Memory B cell (primary cell): ENCODE data around the gene DDX47.
"Not testable (repeated sequence)": the region's sequence is repeated elsewhere in the genome, so short reads cannot be mapped to it uniquely, and the experiment has no call there.

Experiments
- ATAC-seq: fragments of 150-1000 bp; cut with Tn5 transposase; 2 replicates; pipeline ENCODE4 v1.10.0; 2021; ENCODE audit warnings: low read depth, mild to moderate bottlenecking, moderate library complexity
- DNase-seq, 2 donors: peaks; one replicate each; pipeline ENCODE4 v3.0.0; 2022; ENCODE audit warnings: low spot score in 2 of 2
- H3K27ac Mint-ChIP-seq: one replicate; pipeline ENCODE4 v1.8.0; 2022; ENCODE audit warnings: mild to moderate bottlenecking, moderate library complexity, mixed read lengths
- H3K27me3 Mint-ChIP-seq: one replicate; pipeline ENCODE4 v1.8.0; 2022; ENCODE audit warnings: mixed read lengths
- H3K36me3 Mint-ChIP-seq: one replicate; pipeline ENCODE4 v1.8.0; 2022; ENCODE audit warnings: mild to moderate bottlenecking, mixed read lengths
- H3K4me1 Mint-ChIP-seq: one replicate; pipeline ENCODE4 v1.8.0; 2022; ENCODE audit warnings: mixed read lengths
- H3K4me3 Mint-ChIP-seq: one replicate; pipeline ENCODE4 v1.8.0; 2022; ENCODE audit warnings: mild to moderate bottlenecking, moderate library complexity, mixed read lengths
- H3K9me3 Mint-ChIP-seq: one replicate; pipeline ENCODE4 v1.8.0; 2022; ENCODE audit warnings: mixed read lengths

DDX47 gene

DNA sequence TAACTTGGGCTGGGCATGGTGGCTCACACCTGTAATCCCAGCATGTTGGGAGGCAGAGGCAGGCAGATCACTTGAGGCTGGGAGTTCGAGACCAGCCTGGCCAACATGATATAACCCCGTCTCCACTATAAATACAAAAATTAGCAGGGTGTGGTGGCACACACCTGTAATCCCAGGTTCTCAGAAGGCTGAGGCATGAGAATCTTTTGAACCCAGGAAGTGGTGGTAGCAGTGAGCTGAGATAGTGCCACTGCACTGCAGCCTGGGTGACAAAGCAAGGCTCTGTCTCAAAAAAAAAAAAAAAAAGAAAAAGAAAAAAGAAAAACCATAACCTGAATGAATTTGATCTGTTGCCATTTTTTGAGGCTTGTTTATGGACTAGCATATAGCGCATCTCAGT lies 33.6 kb downstream of the DDX47 start:
- not testable (repeated sequence) for H3K4me1 Mint-ChIP-seq, H3K9me3 Mint-ChIP-seq, H3K27me3 Mint-ChIP-seq, DNase-seq, H3K4me3 Mint-ChIP-seq, H3K27ac Mint-ChIP-seq, H3K36me3 Mint-ChIP-seq, ATAC-seq

DNA sequence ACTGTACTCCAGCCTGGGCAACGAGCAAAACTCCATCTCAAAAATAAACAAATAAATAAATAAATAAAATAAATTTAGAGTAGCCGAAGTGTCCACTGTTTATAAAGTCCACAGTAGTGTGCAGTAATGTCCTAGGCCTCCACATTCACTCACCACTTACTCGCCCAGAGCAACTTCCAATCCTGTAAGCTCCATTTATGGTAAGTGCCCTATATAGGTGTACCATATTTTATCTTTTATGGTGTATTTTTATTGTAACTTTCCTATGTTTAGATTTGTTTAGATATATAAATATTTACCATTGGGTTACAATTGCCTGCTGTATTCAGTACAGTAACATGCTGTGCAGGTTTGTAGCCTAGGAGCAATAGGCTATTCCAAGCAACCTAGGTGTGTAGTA lies 40.3 kb downstream of the DDX47 start:
- Mint-ChIP-seq H3K27ac (no peak overlapping the region), H3K36me3 (peaks cover 11% of the 10 kb centered on the region), H3K4me3 (no peak overlapping the region), H3K4me1 (no peaks in the 10 kb centered on the region), H3K9me3 (peaks cover 11% of the 10 kb centered on the region), H3K27me3 (no peaks in the 10 kb centered on the region)
- no peak for DNase-seq
- ATAC-seq, result no peak

DNA sequence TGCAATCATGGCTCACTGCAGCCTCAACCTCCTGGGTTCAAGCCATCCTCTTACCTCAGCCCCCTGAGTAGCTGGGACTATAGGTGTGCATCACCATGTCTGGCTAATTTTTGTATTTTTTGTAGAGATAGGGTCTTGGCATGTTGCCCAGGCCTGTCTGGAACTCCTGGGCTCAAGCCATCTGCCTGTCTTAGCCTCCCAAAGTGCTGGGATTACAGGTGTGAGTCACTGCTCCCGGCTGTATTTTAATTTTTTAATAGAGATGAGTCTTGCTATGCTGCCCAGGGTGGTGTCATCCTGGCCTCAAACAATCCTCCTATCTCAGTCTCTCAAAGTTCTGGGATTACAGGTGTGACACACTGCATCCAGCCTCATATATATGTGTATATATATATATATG lies 46.5 kb downstream of the DDX47 start:
- peaks cover 2% of the 10 kb centered on the region for H3K9me3 Mint-ChIP-seq

DNA sequence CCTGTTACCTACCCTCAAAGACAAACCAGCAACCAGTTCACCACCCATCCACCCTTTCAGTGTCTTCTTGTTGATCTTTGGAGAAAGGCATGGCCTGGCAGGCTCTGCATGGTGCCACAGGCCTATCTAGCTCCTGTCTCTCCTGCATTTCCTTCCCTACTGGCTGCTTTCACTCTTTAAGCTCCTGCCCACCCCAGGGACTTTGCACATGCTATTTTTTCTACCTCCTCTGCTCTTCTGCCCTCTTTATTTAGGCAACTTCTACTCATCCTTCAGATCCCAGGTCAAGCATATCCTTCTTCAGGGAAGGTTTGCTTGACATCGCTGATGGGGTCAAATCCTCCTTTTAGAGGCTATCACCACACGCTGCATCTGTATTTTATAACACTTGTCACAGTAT lies 51.1 kb downstream of the DDX47 start:
- ATAC-seq, result no peak
- H3K27me3 Mint-ChIP-seq, result no peaks in the 10 kb centered on the region

More for the DNA sequence above, 46.5 kb downstream of the DDX47 start:
- Mint-ChIP-seq H3K4me3 (no peak overlapping the region), H3K4me1 (peaks cover 3% of the 10 kb centered on the region), H3K36me3 (peaks cover 18% of the 10 kb centered on the region), H3K27me3 (no peaks in the 10 kb centered on the region), H3K27ac (no peak overlapping the region)
- no peak for DNase-seq
- no peak for ATAC-seq

DNA sequence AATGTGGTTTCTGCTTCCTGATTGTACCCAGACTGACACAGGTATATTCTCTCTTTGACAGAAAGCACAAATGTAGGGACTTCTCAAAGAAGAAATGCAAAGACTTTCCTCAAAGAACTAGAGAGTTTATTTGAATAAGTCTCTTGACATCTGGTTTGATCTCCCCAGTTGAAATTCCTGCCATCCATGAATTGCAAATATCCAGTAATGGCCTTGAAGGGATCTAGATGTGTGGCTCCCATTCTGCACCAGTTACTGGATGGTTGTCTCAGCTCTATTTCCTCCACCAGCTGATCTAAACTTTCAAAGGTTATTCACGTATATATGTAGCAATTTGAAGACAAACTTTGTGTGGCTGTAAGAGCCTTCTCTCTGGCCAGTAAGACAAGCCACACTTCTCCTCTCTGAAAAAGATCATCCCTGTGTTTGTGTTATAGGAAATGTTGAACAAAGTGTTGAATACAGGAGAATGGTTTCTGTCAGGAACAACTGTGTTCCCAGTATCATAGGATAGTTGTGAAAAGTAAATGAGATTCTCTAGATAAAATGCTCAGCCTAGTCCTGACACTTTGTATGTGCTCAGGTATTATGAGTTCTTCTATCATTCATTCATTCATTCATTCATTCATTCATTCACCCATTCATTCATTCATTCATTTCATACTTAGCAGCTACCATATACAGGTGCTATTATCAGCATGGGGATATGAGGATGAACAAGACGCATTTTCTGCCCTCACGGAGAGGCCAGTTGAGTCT lies 55.5 kb downstream of the DDX47 start:
- Mint-ChIP-seq H3K4me3 (no peak overlapping the region), H3K36me3 (peaks cover 7% of the 10 kb centered on the region), H3K27ac (no peak overlapping the region), H3K9me3 (peaks cover 2% of the 10 kb centered on the region), H3K4me1 (peaks cover 2% of the 10 kb centered on the region), H3K27me3 (no peaks in the 10 kb centered on the region)
- ATAC-seq, result no peak
- DNase-seq, result no peak

More for the DNA sequence above, 51.1 kb downstream of the DDX47 start:
- Mint-ChIP-seq H3K4me1 (peaks cover 5% of the 10 kb centered on the region), H3K9me3 (peaks cover 2% of the 10 kb centered on the region), H3K4me3 (no peak overlapping the region), H3K36me3 (peaks cover 17% of the 10 kb centered on the region), H3K27ac (no peak overlapping the region)
- no peak for DNase-seq

DNA sequence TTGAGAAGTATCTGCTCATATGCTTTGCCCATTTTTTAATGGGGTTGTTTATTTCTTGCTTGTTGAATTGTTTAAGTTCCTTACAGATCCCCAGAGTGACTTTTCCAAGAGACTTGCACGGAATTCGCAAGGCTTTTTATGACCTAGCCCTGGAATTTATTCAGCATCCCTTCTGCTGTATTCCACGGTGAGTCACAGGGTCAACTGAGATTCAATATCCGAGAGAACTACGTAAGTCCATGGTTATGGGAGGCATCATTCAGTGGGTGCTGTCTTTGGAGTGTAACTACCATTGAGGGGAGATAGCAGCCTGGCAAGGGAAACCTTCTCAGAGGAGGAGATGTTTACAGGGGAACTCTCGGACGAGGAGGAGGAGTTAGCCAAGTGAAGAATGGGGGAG lies 57.3 kb downstream of the DDX47 start:
- Mint-ChIP-seq H3K4me1 (no peaks in the 10 kb centered on the region), H3K27ac (no peak overlapping the region), H3K4me3 (no peak overlapping the region), H3K27me3 (no peaks in the 10 kb centered on the region), H3K36me3 (peaks cover 5% of the 10 kb centered on the region), H3K9me3 (no peaks in the 10 kb centered on the region)
- DNase-seq (no peak), ATAC-seq (no peak)

DNA sequence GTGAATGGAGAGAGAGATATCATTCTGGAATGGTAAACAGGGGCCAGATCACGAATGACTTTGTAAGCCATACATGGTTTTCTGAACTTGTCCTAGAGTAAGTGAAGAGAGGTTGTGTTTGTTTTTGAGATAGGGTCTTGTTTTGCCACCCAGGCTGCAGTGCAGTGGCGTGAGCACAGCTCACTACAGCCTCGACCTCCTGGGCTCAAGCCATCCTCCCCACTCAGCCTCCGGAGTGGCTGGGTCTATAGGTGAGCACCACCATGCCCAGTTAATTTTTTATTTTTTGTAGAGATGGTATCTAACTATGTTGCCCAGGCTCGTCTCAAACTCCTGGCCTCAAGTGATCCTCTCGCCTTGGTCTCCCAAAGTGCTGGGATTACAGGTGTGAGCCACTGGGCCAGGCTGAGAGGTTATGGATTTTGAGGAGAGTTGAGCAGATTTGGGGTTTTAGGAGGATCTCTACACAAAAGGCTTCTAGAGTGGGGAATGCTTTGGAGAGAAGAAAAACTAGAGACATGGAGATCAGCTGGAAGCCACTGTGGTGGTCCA lies 58.5 kb downstream of the DDX47 start:
- no peaks in the 10 kb centered on the region for H3K27me3 Mint-ChIP-seq
- H3K4me1 Mint-ChIP-seq, result no peaks in the 10 kb centered on the region
- H3K9me3 Mint-ChIP-seq, result no peaks in the 10 kb centered on the region
- peaks cover 5% of the 10 kb centered on the region for H3K36me3 Mint-ChIP-seq
- DNase-seq (no peak), ATAC-seq (no peak)
- no peak overlapping the region for H3K27ac Mint-ChIP-seq
- H3K4me3 Mint-ChIP-seq, result no peak overlapping the region

DNA sequence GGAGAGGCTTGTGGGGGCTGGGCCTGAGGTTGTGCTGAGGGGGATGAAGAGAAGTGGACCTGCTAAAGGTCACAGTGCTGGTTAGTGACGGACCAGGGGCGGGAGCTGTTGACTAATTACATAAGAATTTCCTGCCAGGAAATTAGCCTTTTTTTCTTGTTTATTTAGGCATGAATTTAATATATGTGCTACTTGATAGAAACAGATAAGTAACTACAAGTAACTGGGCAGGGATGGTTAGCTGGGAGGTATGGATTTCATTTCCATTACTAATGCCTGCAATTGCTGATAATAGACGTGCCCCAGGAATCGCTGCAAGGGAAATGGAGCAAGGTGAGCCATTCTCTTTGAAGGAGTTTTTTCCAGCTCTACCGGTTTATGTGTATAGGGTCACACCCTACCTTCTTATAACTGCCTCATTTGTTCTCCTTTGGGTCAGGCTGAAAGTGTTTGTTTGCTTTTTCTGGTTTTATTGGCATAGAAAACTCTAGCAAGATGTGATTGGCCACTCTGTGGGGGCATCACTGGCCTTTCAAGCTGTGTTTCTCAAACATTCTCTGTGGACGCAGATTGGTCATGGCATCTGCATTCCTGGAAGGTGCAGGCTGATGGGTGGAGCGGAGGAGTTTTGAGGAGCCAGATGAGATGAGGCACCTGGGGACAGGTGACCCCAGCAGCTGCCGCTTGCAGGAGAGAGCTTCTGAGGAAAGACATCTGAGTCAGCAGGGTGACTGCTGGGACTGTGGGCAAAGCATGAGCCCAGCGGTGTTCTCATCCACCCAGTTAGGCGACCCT lies 59.2 kb downstream of the DDX47 start:
- Mint-ChIP-seq H3K27me3 (peaks cover 2% of the 10 kb centered on the region), H3K27ac (no peak overlapping the region), H3K4me1 (no peaks in the 10 kb centered on the region), H3K9me3 (no peaks in the 10 kb centered on the region), H3K36me3 (peaks cover 5% of the 10 kb centered on the region), H3K4me3 (no peak overlapping the region)
- ATAC-seq (no peak), DNase-seq (no peak)

DNA sequence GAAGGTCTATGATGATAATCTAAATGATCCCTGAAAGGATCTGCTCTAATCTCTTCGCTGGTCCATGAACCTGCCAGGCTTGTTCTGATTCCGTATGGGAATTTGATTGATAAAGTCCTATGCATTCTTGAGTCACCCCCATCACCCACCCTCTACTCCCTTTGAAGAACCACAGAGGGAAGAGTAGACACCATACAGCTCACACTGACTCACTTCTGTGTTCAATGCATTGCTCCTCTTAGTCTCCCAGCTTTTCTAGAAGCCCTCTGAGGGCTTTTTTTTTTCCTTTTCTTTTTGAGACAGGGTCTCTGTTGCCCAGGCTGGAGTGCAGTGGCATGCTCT lies 59.8 kb downstream of the DDX47 start:
- H3K36me3 Mint-ChIP-seq, result peaks cover 5% of the 10 kb centered on the region
- no peak for ATAC-seq

DNA sequence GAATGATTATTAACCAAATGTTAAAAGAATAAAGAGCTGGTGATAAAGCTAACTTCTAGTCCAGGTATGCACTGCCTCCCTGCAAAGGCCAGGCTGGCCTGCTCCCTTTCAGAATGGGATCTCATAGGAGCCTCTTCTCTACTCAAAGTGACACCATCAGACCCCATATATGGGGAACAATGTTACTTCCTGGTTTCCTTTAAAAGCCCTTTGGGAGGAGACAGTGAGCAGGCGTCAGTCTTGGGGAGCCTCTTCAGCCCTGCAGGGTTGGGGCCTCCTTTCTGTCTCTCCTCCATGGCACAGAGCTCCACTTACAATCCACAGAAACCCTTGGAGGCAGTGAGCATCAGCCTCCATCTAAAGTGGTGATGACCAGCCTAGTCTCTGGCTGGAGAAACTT lies 60.9 kb downstream of the DDX47 start:
- ATAC-seq (no peak), DNase-seq (no peak)
- Mint-ChIP-seq H3K27me3 (peaks cover 2% of the 10 kb centered on the region), H3K9me3 (no peaks in the 10 kb centered on the region), H3K27ac (no peak overlapping the region), H3K4me3 (no peak overlapping the region), H3K36me3 (peaks cover 3% of the 10 kb centered on the region), H3K4me1 (no peaks in the 10 kb centered on the region)

More for the DNA sequence above, 59.8 kb downstream of the DDX47 start:
- Mint-ChIP-seq H3K4me3 (no peak overlapping the region), H3K4me1 (no peaks in the 10 kb centered on the region), H3K9me3 (no peaks in the 10 kb centered on the region), H3K27ac (no peak overlapping the region), H3K27me3 (peaks cover 2% of the 10 kb centered on the region)
- no peak for DNase-seq

DNA sequence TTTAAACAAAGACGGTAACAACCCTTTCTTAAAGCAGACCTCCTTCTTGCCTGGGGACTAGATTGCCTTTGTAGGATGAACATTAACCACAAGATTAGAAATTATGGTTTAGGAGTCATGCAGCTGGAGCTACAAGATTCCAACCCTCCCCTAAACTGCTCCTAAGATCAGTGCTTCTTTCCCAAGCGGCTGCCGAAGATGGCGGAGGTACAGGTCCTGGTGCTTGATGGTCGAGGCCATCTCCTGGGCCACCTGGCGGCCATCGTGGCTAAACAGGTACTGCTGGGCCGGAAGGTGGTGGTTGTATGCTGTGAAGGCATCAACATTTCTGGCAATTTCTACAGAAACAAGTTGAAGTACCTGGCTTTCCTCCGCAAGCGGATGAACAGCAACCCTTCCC lies 62.2 kb downstream of the DDX47 start:
- H3K4me1 Mint-ChIP-seq, H3K27ac Mint-ChIP-seq, H3K4me3 Mint-ChIP-seq, H3K27me3 Mint-ChIP-seq, H3K9me3 Mint-ChIP-seq, H3K36me3 Mint-ChIP-seq, DNase-seq, ATAC-seq: not testable (repeated sequence)

DNA sequence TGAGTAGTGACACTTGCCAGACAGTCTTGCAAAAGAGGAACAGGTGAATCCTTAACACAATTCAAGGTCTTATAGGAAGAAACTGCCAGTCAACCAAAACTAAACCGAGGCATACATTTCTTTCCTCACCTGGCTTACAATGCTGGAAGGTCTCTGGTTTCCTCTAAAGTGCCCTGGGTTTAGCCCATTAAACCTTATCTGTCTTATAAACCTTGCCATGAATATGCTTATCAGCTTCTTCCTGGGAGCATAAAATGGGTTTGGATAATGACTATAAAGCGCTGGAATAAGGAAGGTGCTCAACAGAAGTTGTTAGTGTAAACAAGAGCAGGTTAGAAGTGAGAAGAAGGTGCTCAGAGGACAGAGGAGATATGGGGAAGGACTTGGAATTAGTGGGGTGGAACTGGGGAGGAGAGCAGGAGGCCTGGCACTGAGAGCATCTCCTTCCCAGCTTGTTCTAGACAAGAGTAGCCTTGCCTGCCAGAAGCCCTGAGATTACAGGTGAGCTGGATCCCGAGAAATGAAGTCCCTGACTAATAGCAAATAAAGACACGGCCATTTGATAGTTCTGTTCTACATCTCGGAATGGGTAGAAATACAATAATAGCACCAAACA lies 64.1 kb downstream of the DDX47 start:
- no peaks in the 10 kb centered on the region for H3K9me3 Mint-ChIP-seq
- H3K4me1 Mint-ChIP-seq, result no peaks in the 10 kb centered on the region
- H3K27ac Mint-ChIP-seq, result no peak overlapping the region
- ATAC-seq (no peak), DNase-seq (no peak)
- no peaks in the 10 kb centered on the region for H3K36me3 Mint-ChIP-seq
- no peak overlapping the region for H3K4me3 Mint-ChIP-seq
- H3K27me3 Mint-ChIP-seq, result peaks cover 5% of the 10 kb centered on the region

DNA sequence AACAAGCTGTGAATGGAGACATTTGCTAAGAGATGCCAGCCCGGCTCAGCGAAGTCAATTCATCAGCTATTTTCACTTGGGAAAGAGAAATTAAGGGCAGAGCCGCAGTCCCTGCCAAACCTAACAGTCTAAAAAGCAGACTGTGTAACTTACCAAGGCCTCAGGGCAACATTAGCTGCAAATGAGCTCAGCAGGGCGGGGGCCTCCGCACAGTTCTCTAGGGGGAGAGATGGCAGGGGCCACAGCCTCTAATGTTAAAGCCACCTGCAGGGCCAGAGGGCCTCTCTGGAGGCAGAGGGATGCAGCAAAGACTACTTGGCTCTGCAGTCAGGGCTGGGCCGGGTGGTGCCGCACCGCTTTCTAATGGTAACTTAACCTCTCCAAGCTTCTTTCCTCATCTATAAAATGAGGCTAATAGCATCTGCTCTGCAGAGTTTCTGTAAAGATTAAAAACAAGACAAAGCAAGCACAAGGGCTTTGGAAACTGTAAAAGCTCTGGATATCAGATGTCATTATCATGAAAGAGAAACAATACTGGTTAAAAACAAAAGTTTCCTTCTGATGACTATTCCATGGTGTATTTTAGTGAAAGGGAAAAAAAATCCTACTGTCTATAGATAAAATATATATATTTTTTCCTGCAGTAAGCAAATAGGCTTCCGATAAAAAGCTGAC lies 64.8 kb downstream of the DDX47 start:
- Mint-ChIP-seq H3K36me3 (no peaks in the 10 kb centered on the region), H3K27me3 (peaks cover 5% of the 10 kb centered on the region), H3K9me3 (no peaks in the 10 kb centered on the region), H3K27ac (no peak overlapping the region), H3K4me1 (no peaks in the 10 kb centered on the region), H3K4me3 (no peak overlapping the region)
- no peak for ATAC-seq
- no peak for DNase-seq
